Measurements from ENCODE around the gene BRWD1.

GRCh38 chr21:39319814-39320332, 6.4 kb upstream of the BRWD1 start:
- TF ChIP-seq, protein P1, sequence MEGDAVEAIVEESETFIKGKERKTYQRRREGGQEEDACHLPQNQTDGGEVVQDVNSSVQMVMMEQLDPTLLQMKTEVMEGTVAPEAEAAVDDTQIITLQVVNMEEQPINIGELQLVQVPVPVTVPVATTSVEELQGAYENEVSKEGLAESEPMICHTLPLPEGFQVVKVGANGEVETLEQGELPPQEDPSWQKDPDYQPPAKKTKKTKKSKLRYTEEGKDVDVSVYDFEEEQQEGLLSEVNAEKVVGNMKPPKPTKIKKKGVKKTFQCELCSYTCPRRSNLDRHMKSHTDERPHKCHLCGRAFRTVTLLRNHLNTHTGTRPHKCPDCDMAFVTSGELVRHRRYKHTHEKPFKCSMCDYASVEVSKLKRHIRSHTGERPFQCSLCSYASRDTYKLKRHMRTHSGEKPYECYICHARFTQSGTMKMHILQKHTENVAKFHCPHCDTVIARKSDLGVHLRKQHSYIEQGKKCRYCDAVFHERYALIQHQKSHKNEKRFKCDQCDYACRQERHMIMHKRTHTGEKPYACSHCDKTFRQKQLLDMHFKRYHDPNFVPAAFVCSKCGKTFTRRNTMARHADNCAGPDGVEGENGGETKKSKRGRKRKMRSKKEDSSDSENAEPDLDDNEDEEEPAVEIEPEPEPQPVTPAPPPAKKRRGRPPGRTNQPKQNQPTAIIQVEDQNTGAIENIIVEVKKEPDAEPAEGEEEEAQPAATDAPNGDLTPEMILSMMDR (IDR thresholded peaks at IDR 0.05): no peak
- TF ChIP-seq POLR2A (IDR thresholded peaks at IDR 0.05; ENCODE audit: low read length) (no peak), HDAC2 (IDR thresholded peaks at IDR 0.05) (no peak)

Data from A549 (cell line).